ENCODE results near the gene PDZK1IP1.

PDZK1IP1 gene

DNA sequence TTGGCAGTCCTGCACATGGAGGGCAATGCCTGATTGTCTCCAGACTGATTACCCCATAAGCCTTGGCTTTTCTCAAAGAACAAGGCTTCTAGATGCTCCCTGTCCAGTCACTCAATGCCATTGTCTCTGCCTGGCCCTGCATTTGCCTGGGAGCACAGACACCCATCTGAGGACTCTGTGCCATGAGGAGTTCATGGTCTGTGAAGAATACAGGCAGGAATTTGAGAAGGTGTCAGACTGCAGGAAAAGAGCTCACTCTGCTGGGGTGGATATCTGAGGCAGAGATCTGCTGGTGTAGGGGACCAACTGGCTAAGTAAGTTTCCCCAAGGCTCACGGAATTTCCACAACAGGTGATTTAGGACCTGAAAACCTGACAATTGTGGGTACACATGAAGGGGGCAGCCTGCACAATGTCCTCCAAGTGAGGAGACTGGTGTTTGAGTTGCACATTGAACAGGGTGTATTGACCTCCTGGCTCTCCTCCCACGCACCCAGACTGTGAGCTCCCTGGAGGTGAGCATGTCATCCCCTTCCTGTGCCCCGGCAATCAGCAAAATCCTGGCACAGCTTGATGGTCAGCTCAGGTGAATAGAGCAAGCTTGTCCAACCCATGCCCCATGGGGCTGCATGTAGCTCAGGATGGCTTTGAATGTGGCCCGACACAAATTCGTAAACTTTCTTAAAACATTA, 51.8 kb downstream of the PDZK1IP1 start:
- DNase-seq (ENCODE audit: low read depth in 2 of 2) = no peak

DNA sequence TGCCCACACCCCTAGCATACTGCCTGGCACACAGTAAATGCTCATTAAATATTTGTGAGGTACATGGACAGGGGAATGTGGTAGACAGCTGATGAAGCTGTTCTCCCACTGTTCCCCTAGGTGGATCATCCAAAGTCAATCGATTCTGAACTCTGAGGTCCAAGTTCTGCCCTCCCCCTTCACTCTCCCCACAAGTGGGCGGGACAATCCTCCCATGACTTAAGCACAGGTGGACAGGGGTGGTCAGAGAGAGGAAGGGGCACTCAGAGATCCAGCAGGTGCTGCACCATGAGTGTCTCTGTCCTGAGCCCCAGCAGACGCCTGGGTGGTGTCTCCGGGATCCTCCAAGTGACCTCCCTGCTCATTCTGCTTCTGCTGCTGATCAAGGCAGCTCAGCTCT, 52.6 kb downstream of the PDZK1IP1 start, which contains the start of gene CYP4A22:
Gene CYP4A22, plus strand, starts transcription at position 244 of the 400 bp plus-strand sequence. Its CDS starts 45 bp downstream, at position 289.
- no peak for DNase-seq (ENCODE audit: low read depth in 2 of 2)

All from fibroblast of skin of left biceps (primary cell).